ENCODE data around the gene MICAL3. TPM values are rescaled to one million over a fixed set of nuclear protein-coding genes. Genes with fewer than 3 reads are reported as not detected.
A peak's percentile ranks its signal among the peaks of the same experiment; 100 is the strongest.

Gene MICAL3
- total and polyA plus RNA-seq, 4 donors: 4.4 to 30.7 (median 15.4) TPM

DNA sequence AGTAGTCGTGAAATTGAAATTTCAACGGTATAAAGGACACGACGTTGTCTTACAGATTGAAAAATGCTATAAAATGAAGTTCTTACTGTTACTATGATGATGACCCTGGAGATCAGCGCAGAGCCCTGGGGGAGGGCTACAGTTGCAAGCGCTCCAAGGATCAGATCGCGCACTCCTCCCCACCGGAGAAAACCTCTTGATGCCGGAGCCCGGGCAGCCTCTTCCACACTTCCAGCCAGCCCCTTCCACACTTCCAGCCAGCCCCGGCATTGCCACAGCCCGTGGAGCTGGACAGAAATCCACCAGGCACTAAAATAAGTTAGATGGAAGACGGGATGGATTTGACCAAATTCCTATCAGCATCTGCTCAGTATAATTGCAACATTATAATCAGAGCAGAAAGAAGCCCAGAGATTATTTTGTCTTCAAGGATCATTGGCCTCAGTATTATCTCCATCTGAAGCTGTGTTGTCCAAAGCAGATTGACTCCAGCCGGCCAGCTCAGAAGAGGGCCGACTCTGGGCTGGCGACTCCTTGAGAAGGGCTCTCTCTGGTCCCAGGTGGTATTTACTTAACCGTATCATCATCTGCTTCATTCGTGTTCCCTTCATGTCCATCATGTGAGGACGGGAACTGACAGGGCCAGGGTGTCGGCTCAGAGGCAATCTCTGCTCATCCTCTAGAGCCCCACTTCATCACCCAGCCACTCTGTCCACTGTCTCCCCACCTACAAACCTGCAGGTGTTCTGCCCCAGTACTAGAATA is 777 bp upstream of the MICAL3 start:
- H3K36me3 ChIP-seq (ENCODE audit: control insufficient read depth in 4 of 4, insufficient read depth in 4 of 4, low read length in 4 of 4): no peaks in the 10 kb centered on the region
- WGBS, 2 donors: 50 to 57% methylated on average over 21 of the region's 21 CpGs
- no peak overlapping the region for H3K27ac ChIP-seq (ENCODE audit: low read depth in 1 of 2, low read length in 1 of 2)
- DNase-seq (no peak), ATAC-seq (ENCODE audit: insufficient read depth, low FRiP score) (no peak)
- no peak overlapping the region for H3K9ac ChIP-seq (ENCODE audit: insufficient read depth in 1 of 2, low read length in 2 of 2)
- TF ChIP-seq, protein P1, sequence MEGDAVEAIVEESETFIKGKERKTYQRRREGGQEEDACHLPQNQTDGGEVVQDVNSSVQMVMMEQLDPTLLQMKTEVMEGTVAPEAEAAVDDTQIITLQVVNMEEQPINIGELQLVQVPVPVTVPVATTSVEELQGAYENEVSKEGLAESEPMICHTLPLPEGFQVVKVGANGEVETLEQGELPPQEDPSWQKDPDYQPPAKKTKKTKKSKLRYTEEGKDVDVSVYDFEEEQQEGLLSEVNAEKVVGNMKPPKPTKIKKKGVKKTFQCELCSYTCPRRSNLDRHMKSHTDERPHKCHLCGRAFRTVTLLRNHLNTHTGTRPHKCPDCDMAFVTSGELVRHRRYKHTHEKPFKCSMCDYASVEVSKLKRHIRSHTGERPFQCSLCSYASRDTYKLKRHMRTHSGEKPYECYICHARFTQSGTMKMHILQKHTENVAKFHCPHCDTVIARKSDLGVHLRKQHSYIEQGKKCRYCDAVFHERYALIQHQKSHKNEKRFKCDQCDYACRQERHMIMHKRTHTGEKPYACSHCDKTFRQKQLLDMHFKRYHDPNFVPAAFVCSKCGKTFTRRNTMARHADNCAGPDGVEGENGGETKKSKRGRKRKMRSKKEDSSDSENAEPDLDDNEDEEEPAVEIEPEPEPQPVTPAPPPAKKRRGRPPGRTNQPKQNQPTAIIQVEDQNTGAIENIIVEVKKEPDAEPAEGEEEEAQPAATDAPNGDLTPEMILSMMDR (IDR thresholded peaks at IDR 0.05; ENCODE audit: control extremely low read depth, extremely low read depth): no peak
- no peaks in the 10 kb centered on the region for H3K9me3 ChIP-seq (ENCODE audit: control insufficient read depth in 4 of 4, insufficient read depth in 3 of 4, low read length in 3 of 4)
- peak overlapping the region; percentile 8 for H3K4me3 ChIP-seq
- H3K27me3 ChIP-seq (ENCODE audit: control insufficient read depth in 3 of 3, insufficient read depth in 3 of 3, low read length in 2 of 3): peaks cover 0 to 15% (median 10%) of the 10 kb centered on the region in 3 donors
- peaks cover 0 to 15% (median 0%) of the 10 kb centered on the region in 5 donors for H3K4me1 ChIP-seq (ENCODE audit: control insufficient read depth in 5 of 5, insufficient read depth in 5 of 5, low read length in 5 of 5)

DNA sequence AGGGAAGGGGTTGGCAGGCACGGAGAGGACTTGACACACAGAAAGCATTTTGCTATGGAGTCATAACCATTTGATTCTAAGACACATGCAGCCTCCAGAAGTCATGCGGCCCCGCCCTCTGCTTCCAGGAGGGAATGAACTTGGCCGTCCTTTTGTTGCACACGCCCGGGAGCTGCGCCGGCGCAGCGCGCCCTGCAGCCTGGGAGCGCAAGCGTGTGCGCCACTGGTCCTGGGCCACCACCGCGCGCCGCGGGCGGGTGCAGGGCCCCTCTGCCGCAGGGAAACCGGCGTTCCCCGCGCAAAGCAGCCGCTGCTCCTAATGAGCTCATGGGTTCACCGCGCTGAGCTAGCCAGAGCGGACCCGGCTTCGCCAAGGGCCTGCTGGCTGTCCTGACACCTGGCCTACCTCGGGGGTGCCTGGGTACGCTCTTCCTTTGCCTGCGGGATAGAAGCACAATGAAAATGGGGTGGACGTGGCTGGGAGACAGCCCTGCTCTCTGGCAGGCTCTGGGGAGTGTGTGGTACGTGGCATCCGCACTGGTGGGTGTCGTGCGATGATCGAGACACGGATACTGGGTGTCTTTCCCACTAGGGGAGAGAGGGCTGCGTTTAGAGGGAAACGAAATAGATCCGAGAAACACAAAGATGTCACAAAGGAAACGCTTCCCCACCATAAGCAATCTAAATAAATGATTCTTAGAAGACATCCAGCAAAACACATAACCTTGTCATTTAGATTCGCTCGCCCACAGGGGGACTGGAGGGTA is 669 bp downstream of the MICAL3 start:
- Histone ChIP-seq H3K27me3 (ENCODE audit: control insufficient read depth in 3 of 3, insufficient read depth in 3 of 3, low read length in 2 of 3) (peaks cover 0 to 13% (median 10%) of the 10 kb centered on the region in 3 donors), H3K36me3 (ENCODE audit: control insufficient read depth in 4 of 4, insufficient read depth in 4 of 4, low read length in 4 of 4) (no peaks in the 10 kb centered on the region), H3K4me3 (peak overlapping the region; percentile 28), H3K9me3 (ENCODE audit: control insufficient read depth in 4 of 4, insufficient read depth in 3 of 4, low read length in 3 of 4) (no peaks in the 10 kb centered on the region), H3K27ac (ENCODE audit: low read depth in 1 of 2, low read length in 1 of 2) (peak overlapping the region; percentile 13 to 82), H3K4me1 (ENCODE audit: control insufficient read depth in 5 of 5, insufficient read depth in 5 of 5, low read length in 5 of 5) (peaks cover 0 to 15% (median 0%) of the 10 kb centered on the region in 5 donors), H3K9ac (ENCODE audit: insufficient read depth in 1 of 2, low read length in 2 of 2) (no peak overlapping the region)
- TF ChIP-seq, protein P1 (IDR thresholded peaks at IDR 0.05; ENCODE audit: control extremely low read depth, extremely low read depth): no peak
- DNase-seq (peak; percentile 80 to 89 (median 82)), ATAC-seq (ENCODE audit: insufficient read depth, low FRiP score) (peak; percentile 63)
- 0 to 2% methylated on average over 47 of the region's 47 CpGs for WGBS, 2 donors

DNA sequence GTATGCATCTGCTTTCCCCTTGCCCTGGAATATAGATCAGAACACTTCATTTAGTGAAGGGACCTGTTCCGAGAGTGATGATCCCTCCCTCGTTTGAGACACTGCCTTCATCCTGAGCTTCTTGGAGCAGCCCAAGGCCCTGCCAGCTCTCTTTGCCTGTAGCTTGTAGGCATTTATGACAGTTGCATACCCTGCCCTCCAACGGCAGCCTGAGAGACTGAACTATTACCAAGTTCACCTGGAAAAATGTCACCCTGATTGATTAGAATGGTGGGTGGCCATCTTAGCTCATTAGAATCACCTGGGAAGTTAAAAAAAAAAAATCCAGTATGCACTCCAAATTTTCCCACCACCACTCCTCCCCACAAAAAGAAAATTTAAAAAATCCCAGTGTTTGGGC is 1.5 kb downstream of the MICAL3 start:
- peaks cover 0 to 12% (median 10%) of the 10 kb centered on the region in 3 donors for H3K27me3 ChIP-seq (ENCODE audit: control insufficient read depth in 3 of 3, insufficient read depth in 3 of 3, low read length in 2 of 3)

More for the DNA sequence above, 1.5 kb downstream of the MICAL3 start:
- H3K9ac ChIP-seq (ENCODE audit: insufficient read depth in 1 of 2, low read length in 2 of 2): no peak overlapping the region
- TF ChIP-seq, protein P1 (IDR thresholded peaks at IDR 0.05; ENCODE audit: control extremely low read depth, extremely low read depth): no peak
- DNase-seq (no peak), ATAC-seq (ENCODE audit: insufficient read depth, low FRiP score) (no peak)
- no peaks in the 10 kb centered on the region for H3K36me3 ChIP-seq (ENCODE audit: control insufficient read depth in 4 of 4, insufficient read depth in 4 of 4, low read length in 4 of 4)
- peaks cover 0 to 15% (median 0%) of the 10 kb centered on the region in 5 donors for H3K4me1 ChIP-seq (ENCODE audit: control insufficient read depth in 5 of 5, insufficient read depth in 5 of 5, low read length in 5 of 5)
- H3K4me3 ChIP-seq: no peak overlapping the region
- H3K27ac ChIP-seq (ENCODE audit: low read depth in 1 of 2, low read length in 1 of 2): peak overlapping the region in 1 of 2 donors; percentile 82
- 84 to 88% methylated on average over 3 of the region's 3 CpGs for WGBS, 2 donors
- no peaks in the 10 kb centered on the region for H3K9me3 ChIP-seq (ENCODE audit: control insufficient read depth in 4 of 4, insufficient read depth in 3 of 4, low read length in 3 of 4)
